ENCODE results near the gene POLD4. TPM values are rescaled to one million over a fixed set of nuclear protein-coding genes. Genes with fewer than 3 reads are reported as not detected.

The POLD4 gene
- total RNA-seq, 4 donors from 2014 or later, result 57.4 to 115 (median 87.9) TPM

GRCh38 chr11:67356864-67357561 is 3.7 kb upstream of the POLD4 start:
- intact Hi-C loops (cut with DNase I; ENCODE audit: low total_unique reads) (loop anchor here (1.0 kb wide), 1 partner anchor 25 kb away; no protein-coding TSS in a partner anchor), in situ Hi-C loops (cut with MboI; ENCODE audit: low sequenced_read_pairs in 4 of 4) (no loop called here)
- Histone ChIP-seq H3K27ac (peak overlapping the region; percentile 94 to 100 (median 98)), H3K4me1 (peaks cover 28 to 40% of the 10 kb centered on the region in 2 donors), H3K36me3 (no peaks in the 10 kb centered on the region), H3K4me3 (no peak overlapping the region), H3K27me3 (no peaks in the 10 kb centered on the region), H3K9me3 (no peaks in the 10 kb centered on the region)
- TF ChIP-seq POLR2A (IDR thresholded peaks at IDR 0.05) (no peak), CTCF (IDR thresholded peaks at IDR 0.05 in 4 of 5, conservative IDR thresholded peaks at IDR 0.05 in 1 of 5) (peak; percentile 88 to 94 (median 92))
- ATAC-seq, result peak in 1 of 2 donors; percentile 15
- DNase-seq, result peak in 1 of 2 donors; percentile 61

DNA sequence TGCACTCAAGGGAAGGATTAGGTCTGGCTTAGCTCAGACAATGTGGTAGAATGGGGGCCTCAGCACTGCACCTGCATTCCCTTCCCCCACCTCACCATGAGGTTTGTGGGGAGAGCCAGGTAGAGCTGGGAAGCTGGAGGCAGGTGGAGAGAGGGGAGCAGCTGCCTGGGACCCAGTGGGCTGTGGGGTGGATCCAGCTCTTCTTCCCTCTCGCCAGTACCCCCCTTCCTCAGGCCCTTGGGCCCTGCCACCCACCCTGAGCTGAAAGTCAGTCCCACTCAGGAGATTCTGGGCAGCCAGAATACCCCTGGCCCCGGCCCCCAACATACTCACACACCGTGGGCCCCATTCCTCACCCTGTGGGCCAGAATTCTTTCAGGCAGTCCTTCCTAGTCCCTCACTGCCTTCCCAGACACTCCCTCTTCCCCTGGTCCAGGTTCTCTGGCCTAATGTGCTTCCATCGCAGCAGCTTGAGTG is 3.1 kb upstream of the POLD4 start:
- Histone ChIP-seq H3K27me3 (no peaks in the 10 kb centered on the region), H3K4me3 (no peak overlapping the region), H3K27ac (peak overlapping the region; percentile 94 to 100 (median 98)), H3K4me1 (peaks cover 32 to 46% of the 10 kb centered on the region in 2 donors), H3K36me3 (peaks cover 0 to 5% of the 10 kb centered on the region in 2 donors), H3K9me3 (no peaks in the 10 kb centered on the region)
- no peak for ATAC-seq
- in situ Hi-C loops (cut with MboI; ENCODE audit: low sequenced_read_pairs in 4 of 4) (no loop called here), intact Hi-C loops (cut with DNase I; ENCODE audit: low total_unique reads) (no loop called here)
- TF ChIP-seq POLR2A (IDR thresholded peaks at IDR 0.05) (no peak), CTCF (IDR thresholded peaks at IDR 0.05 in 4 of 5, conservative IDR thresholded peaks at IDR 0.05 in 1 of 5) (no peak)
- no peak for DNase-seq

- TF ChIP-seq CTCF (IDR thresholded peaks at IDR 0.05 in 4 of 5, conservative IDR thresholded peaks at IDR 0.05 in 1 of 5), result no peak
- no peak for TF ChIP-seq POLR2A (IDR thresholded peaks at IDR 0.05)
- intact Hi-C loops (cut with DNase I; ENCODE audit: low total_unique reads) (no loop called here), in situ Hi-C loops (cut with MboI; ENCODE audit: low sequenced_read_pairs in 4 of 4) (no loop called here)
- ATAC-seq (no peak), DNase-seq (no peak)
- Histone ChIP-seq H3K9me3 (no peaks in the 10 kb centered on the region), H3K27me3 (no peaks in the 10 kb centered on the region), H3K4me1 (peaks cover 38 to 48% of the 10 kb centered on the region in 2 donors), H3K4me3 (no peak overlapping the region), H3K36me3 (peaks cover 0 to 5% of the 10 kb centered on the region in 2 donors), H3K27ac (peak overlapping the region; percentile 94 to 100 (median 98))
Measured at GRCh38 chr11:67355794-67356386, 2.5 kb upstream of the POLD4 start.

DNA sequence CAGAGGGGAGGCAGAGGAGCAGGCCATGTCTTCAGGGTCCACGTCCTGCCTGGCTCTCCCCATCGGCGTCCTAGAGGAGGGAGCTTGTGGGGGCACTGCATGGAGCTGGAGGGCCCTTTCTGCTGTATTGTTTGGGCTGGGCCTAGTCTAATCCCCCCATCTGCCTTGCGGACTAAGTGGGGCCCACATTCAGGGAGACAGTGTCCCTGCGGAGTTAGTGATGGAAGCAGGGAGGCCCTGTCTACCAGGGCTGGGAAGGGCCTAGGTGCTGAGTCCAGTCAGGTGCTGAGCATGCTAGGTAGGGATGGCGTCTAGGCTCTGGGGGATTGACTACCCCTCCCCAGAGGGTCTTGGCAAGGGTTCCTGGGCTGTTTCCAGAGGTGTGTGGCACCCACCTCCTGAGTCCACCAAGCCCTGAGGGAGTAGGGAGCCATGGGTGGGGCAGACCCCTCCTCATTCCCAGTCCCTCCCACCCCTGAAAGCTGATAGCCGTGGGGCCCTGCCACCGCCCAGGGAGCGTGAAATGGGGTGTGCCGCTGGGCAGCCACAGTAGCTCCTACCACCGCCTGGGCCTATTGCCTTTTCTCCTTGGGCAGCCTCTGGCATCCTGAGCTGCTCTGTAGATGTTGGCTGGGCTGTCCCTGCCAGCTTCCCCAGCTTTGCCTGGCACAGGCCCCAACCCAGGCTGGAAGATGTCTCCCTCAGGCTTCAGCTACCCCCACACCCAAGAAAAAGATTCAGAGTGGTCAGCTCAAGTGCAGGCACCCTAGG is 1.9 kb upstream of the POLD4 start:
- in situ Hi-C loops (cut with MboI; ENCODE audit: low sequenced_read_pairs in 4 of 4) (no loop called here), intact Hi-C loops (cut with DNase I; ENCODE audit: low total_unique reads) (no loop called here)
- H3K27ac ChIP-seq, result peak overlapping the region; percentile 94 to 100 (median 98)
- peaks cover 0 to 5% of the 10 kb centered on the region in 2 donors for H3K36me3 ChIP-seq
- no peak for ATAC-seq
- no peak overlapping the region for H3K4me3 ChIP-seq
- H3K4me1 ChIP-seq, result peaks cover 39 to 48% of the 10 kb centered on the region in 2 donors
- DNase-seq, result no peak
- no peaks in the 10 kb centered on the region for H3K9me3 ChIP-seq
- H3K27me3 ChIP-seq, result no peaks in the 10 kb centered on the region
- no peak for TF ChIP-seq CTCF (IDR thresholded peaks at IDR 0.05 in 4 of 5, conservative IDR thresholded peaks at IDR 0.05 in 1 of 5)
- TF ChIP-seq POLR2A (IDR thresholded peaks at IDR 0.05), result no peak
